Germinal center (tissue), 1 donor: ENCODE measurements around the gene OR52H1.

ENCODE experiments used
- DNase-seq: peaks from one replicate; pipeline ENCODE4 v3.0.0; 2012; ENCODE audit warnings: mixed read lengths, low spot score

The OR52H1 gene

DNA sequence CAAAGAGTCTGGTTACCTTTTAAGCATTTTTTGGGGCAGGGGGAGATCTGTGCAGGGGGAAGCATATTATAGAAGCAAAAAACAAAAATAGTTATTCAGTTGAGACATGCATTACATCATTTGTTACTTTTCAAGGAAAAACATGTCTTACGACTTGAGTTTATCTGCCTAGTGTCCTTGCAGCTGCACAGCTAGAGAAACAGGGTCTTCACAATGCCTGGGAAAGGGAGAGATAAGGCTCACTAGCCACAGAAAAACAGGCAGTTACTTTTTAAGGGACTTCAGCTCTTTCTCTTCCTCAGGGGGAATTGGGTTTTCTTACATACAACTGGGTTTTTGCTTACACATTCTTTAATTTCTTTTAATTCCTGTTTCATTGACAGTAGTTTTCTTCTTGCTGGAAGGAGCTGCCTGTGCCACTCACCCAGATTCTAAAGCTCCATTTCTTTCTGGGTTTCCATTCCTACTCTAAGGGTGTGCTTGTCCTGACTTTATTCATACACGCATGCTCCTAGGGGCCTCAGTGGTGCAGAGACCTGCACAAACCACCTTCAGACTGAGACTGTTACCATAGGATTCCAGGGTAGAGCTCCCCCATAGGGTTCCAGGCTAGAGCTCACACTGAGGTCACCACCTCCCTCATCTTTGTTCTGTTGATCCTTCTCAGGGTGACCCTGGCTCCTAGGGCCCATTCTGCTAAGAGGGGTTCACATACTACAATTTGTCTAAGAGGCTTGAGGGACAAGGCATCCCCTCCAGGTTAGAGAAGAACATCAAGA, 17.1 kb downstream of the OR52H1 start:
- DNase-seq, result no peak

DNA sequence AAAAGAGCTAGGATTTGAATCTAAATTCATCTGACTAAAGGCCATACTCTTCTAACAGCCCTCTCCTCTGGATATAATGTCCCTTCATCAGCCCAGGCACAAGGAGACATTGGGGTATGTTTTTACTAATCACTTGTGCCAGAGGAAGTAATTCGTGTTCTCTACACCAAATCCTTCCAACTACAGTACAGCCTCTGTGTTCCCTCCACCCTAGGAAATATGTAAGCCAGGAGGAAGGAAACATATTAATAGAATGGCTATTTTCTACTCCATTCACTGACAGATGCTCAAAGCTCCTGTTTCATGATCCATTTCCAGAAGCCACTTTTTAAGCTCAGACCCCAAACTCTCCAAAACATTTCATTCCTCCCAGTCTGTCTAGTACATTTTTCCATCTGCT, 19.8 kb downstream of the OR52H1 start:
- no peak for DNase-seq

GRCh38 chr11:5527716-5528115, 20.6 kb downstream of the OR52H1 start:
- DNase-seq, result no peak

DNA sequence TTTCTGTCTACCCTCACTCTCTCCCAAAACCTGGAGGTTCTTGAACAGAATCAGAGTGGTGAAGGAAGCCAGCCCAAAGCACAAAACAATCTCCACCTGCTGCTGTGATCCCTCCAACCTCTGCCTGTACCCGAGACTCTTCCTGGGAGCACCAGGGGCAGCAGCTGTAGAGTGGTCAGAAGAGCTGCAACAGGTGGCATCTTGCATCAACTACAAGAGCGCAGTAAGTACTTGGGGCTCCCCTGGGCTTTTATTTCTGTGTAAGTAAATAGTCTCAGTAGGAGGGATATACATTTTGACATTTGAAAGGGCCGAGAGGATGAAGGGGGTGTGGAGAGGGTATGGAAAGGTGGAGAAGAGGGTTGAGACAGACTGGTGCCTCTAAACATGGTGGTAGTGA, 23.6 kb downstream of the OR52H1 start:
- DNase-seq, result no peak

GRCh38 chr11:5522308-5522707, 26.0 kb downstream of the OR52H1 start:
- DNase-seq, result no peak

GRCh38 chr11:5521540-5521939, 26.8 kb downstream of the OR52H1 start:
- DNase-seq, result no peak

DNA sequence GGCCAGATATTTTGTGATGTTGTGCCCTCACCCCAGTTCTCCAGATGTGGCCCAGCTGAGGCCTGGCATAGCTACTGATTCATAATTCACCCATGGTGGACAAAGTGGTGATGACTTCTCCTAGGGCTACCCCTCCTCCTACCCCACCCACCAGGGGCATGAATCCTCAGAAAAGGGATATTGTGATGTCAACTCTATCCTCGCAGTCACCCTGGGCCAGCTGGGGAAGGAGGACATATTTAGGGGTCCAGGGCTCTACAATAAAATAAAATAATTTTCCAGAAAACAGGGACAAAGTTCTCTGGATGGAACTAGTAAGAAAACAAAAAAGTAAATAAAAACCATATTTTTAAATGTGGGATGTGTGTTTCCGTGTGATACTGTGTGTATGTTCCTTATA, 31.7 kb downstream of the OR52H1 start, which contains the start of gene UBQLNL:
TSS of gene UBQLNL (minus strand) at position 101 of the 400 bp plus-strand sequence. CDS start 258 bp downstream, outside the sequence.
- no peak for DNase-seq

- no peak for DNase-seq
These were observed 33.5 kb downstream of the OR52H1 start for GRCh38 chr11:5514841-5515240.

- DNase-seq, result no peak
These were observed 38.5 kb downstream of the OR52H1 start, which contains the start of gene UBQLN3 for GRCh38 chr11:5509803-5510202. UBQLN3 (minus strand) TSS chr11:5509957; CDS start chr11:5509558, 399 bp downstream.

DNA sequence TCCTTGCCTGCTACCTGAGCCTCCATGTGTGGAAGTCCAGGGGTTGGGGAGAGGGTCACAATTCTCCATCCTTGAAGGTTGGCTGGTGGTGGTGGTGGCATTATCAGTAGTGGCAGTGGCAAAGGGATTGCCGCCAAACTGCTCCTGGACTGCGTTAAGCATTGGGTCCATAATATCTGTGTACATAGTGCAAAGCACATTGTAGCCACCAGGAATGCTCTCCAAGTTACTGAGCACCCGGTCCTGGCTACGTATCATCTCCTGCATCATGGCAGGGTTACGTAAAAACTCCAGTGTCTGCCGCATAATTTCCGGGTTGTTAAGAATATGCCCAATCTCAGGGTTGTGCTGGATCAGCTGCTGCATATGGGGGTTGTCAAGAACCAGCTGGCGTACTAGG, 39.7 kb downstream of the OR52H1 start:
- no peak for DNase-seq

- no peak for DNase-seq
These were observed 40.4 kb downstream of the OR52H1 start for GRCh38 chr11:5507933-5508305.

DNA sequence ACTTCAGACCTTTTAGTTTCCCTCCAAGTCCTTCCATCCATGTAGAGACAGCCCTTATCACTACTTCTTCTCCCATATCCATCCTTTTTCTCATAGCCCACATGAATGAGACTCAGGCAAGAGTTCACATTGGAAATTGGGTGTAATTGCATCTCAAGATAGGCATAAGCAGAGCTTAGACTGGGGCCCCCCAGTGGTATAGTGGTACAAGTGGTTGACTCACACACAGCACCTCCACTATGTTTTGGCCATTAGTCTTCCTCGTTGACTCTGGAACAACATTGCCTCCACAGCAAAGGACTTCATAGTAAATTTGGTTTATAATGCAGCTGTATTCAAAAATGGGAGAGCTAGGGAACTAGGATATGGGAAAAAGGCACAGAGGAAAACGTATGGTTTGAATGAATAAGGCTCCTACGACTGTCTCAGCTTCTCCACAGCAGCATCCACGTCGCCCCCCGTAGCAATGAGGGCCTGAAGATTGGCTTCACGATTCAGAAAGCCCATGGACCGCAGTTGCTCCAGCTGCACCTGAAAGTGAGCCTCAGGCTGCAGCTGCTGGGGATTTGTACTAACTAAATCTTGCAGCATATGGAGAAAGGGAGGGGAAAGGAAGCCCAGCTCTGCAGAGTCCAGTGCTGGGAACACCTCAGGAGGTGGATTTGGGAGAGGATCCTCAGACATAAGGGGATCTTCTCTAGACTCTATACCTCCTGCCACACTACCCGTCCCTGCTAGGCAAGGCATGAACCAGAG, 41.0 kb downstream of the OR52H1 start:
- DNase-seq, result no peak

GRCh38 chr11:5505363-5506048, 42.8 kb downstream of the OR52H1 start:
- DNase-seq, result no peak

GRCh38 chr11:5504403-5504921, 43.9 kb downstream of the OR52H1 start:
- no peak for DNase-seq

- DNase-seq, result no peak
These were observed 47.9 kb downstream of the OR52H1 start for GRCh38 chr11:5500393-5500801.

GRCh38 chr11:5499671-5500070, 48.7 kb downstream of the OR52H1 start:
- no peak for DNase-seq
